ENCODE measurements around the gene SGCD.

DNA sequence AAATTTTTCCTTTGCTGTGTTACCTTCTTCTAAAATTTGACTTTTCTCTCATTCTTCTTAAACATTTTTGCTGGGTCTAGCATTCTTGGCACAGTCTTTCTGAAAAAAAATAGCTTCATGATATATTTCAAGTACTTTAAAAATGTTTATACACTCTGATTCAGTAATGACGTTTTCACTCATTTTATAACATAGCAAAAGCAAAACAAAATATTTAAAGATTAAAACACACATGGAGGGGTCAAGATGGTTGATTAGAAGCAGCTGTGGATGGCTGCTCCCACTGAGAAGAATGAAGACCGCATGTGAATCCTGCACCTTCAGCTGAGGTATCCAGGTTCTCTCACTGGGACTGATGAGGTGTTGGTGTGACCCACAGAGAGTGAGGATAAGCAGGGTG lies 188.2 kb downstream of the SGCD start:
- TF ChIP-seq, protein P1, sequence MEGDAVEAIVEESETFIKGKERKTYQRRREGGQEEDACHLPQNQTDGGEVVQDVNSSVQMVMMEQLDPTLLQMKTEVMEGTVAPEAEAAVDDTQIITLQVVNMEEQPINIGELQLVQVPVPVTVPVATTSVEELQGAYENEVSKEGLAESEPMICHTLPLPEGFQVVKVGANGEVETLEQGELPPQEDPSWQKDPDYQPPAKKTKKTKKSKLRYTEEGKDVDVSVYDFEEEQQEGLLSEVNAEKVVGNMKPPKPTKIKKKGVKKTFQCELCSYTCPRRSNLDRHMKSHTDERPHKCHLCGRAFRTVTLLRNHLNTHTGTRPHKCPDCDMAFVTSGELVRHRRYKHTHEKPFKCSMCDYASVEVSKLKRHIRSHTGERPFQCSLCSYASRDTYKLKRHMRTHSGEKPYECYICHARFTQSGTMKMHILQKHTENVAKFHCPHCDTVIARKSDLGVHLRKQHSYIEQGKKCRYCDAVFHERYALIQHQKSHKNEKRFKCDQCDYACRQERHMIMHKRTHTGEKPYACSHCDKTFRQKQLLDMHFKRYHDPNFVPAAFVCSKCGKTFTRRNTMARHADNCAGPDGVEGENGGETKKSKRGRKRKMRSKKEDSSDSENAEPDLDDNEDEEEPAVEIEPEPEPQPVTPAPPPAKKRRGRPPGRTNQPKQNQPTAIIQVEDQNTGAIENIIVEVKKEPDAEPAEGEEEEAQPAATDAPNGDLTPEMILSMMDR (IDR thresholded peaks at IDR 0.05 in 8 of 11, conservative IDR thresholded peaks at IDR 0.05 in 3 of 11) = no peak
- TF ChIP-seq POLR2AphosphoS5 (IDR thresholded peaks at IDR 0.05) (no peak), POLR2A (IDR thresholded peaks at IDR 0.05) (no peak)

All from spleen (tissue), 7 donors.